ENCODE measurements around the gene HPCA. TPM values are rescaled to one million over a fixed set of nuclear protein-coding genes. Genes with fewer than 3 reads are reported as not detected.

HPCA gene
- total RNA-seq, 1 donor from 2014 or later = not detected

GRCh38 chr1:32876341-32877210, 9.7 kb upstream of the HPCA start:
- Histone ChIP-seq H2AFZ (ENCODE audit: low read depth, low read length) (no peak overlapping the region), H3K27ac (ENCODE audit: low read depth, low read length) (no peak overlapping the region), H3K27me3 (ENCODE audit: insufficient read depth, low read length) (peaks cover 16% of the 10 kb centered on the region), H3K36me3 (ENCODE audit: insufficient read depth, low read length) (no peaks in the 10 kb centered on the region), H3K4me2 (ENCODE audit: low read length) (no peak overlapping the region), H3K4me3 (ENCODE audit: insufficient read depth, low read depth, low read length) (no peak overlapping the region), H3K9ac (ENCODE audit: low read length) (no peak overlapping the region), H4K20me1 (ENCODE audit: insufficient read depth, low read length) (peaks cover 1% of the 10 kb centered on the region), H3K4me1 (ENCODE audit: insufficient read depth, low read length) (no peaks in the 10 kb centered on the region), H3K79me2 (ENCODE audit: insufficient read depth, low read length) (no peaks in the 10 kb centered on the region), H3K9me3 (ENCODE audit: insufficient read depth, low read depth, low read length) (no peaks in the 10 kb centered on the region)
- Mint-ChIP-seq H3K4me3 (ENCODE audit: unreplicated experiment) (no peak overlapping the region), H3K36me3 (ENCODE audit: low read depth, unreplicated experiment) (no peaks in the 10 kb centered on the region), H3K27me3 (ENCODE audit: low read depth, unreplicated experiment) (peaks cover 57% of the 10 kb centered on the region), H3K9me3 (ENCODE audit: unreplicated experiment) (no peaks in the 10 kb centered on the region), H3K4me1 (ENCODE audit: low read depth, unreplicated experiment) (no peaks in the 10 kb centered on the region), H3K27ac (ENCODE audit: unreplicated experiment) (no peak overlapping the region)
- FAIRE-seq (no peak), DNase-seq (ENCODE audit: low read depth) (no peak)
- TF ChIP-seq EZH2 (IDR thresholded peaks at IDR 0.05; ENCODE audit: insufficient read depth, low read length) = no peak
- peak; percentile 66 for TF ChIP-seq CTCF (IDR thresholded peaks at IDR 0.05; ENCODE audit: insufficient read depth, low read depth, low read length)

GRCh38 chr1:32877211-32878110, 8.8 kb upstream of the HPCA start:
- Mint-ChIP-seq H3K36me3 (ENCODE audit: low read depth, unreplicated experiment) (no peaks in the 10 kb centered on the region), H3K9me3 (ENCODE audit: unreplicated experiment) (no peaks in the 10 kb centered on the region), H3K27ac (ENCODE audit: unreplicated experiment) (no peak overlapping the region), H3K4me3 (ENCODE audit: unreplicated experiment) (no peak overlapping the region), H3K27me3 (ENCODE audit: low read depth, unreplicated experiment) (peaks cover 51% of the 10 kb centered on the region), H3K4me1 (ENCODE audit: low read depth, unreplicated experiment) (no peaks in the 10 kb centered on the region)
- Histone ChIP-seq H2AFZ (ENCODE audit: low read depth, low read length) (no peak overlapping the region), H3K9me3 (ENCODE audit: insufficient read depth, low read depth, low read length) (no peaks in the 10 kb centered on the region), H3K9ac (ENCODE audit: low read length) (no peak overlapping the region), H3K36me3 (ENCODE audit: insufficient read depth, low read length) (no peaks in the 10 kb centered on the region), H3K79me2 (ENCODE audit: insufficient read depth, low read length) (no peaks in the 10 kb centered on the region), H3K27me3 (ENCODE audit: insufficient read depth, low read length) (peaks cover 15% of the 10 kb centered on the region), H3K27ac (ENCODE audit: low read depth, low read length) (no peak overlapping the region), H4K20me1 (ENCODE audit: insufficient read depth, low read length) (no peaks in the 10 kb centered on the region), H3K4me3 (ENCODE audit: insufficient read depth, low read depth, low read length) (no peak overlapping the region), H3K4me2 (ENCODE audit: low read length) (no peak overlapping the region), H3K4me1 (ENCODE audit: insufficient read depth, low read length) (no peaks in the 10 kb centered on the region)
- no peak for FAIRE-seq
- TF ChIP-seq EZH2 (IDR thresholded peaks at IDR 0.05; ENCODE audit: insufficient read depth, low read length) (no peak), CTCF (IDR thresholded peaks at IDR 0.05; ENCODE audit: insufficient read depth, low read depth, low read length) (no peak)
- DNase-seq (ENCODE audit: low read depth) = no peak
